ENCODE data around the gene AKR7A3.

- peak in 2 of 5 experiments; percentile 30 to 50 for TF ChIP-seq CTCF (IDR thresholded peaks at IDR 0.05)
- peak; percentile 62 to 92 for TF ChIP-seq EP300 (IDR thresholded peaks at IDR 0.05)
- no peak for TF ChIP-seq POLR2A (IDR thresholded peaks at IDR 0.05)
These were observed 37.0 kb downstream of the AKR7A3 start, which contains the start of the genes EMC1 and MRTO4 for GRCh38 chr1:19251305-19252196.

Measured in tibial nerve (tissue), 4 donors.